Neural progenitor cell (in vitro differentiated cells): Measurements from ENCODE around the gene CAV1. TPM values are rescaled to one million over a fixed set of nuclear protein-coding genes. Genes with fewer than 3 reads are reported as not detected.
A peak's percentile ranks its signal among the peaks of the same experiment; 100 is the strongest.

Experiments used
- DNase-seq: peaks from one replicate; pipeline ENCODE4 v3.0.0-alpha.2; 2016; ENCODE audit warnings: low spot score
- H2AFZ ChIP-seq: fragments of 200-600 bp; sonication (generic); replicated peaks from 2 replicates; pipeline ENCODE4 v1.6.1; 2016; ENCODE audit warnings: antibody characterized with exemption
- H3F3A ChIP-seq: fragments of 200-600 bp; sonication (generic); 2 replicates; pipeline ENCODE4 v1.6.1; 2016; ENCODE audit warnings: antibody characterized with exemption, low read depth
- H3K27ac ChIP-seq: fragments of 200-600 bp; sonication (generic); 2 replicates; pipeline ENCODE4 v1.5.1; 2016; ENCODE audit warnings: mild to moderate bottlenecking
- H3K27me3 ChIP-seq: fragments of 200-600 bp; sonication (generic); 2 replicates; pipeline ENCODE4 v1.6.1; 2016; ENCODE audit warnings: mild to moderate bottlenecking, moderate library complexity
- H3K36me3 ChIP-seq: fragments of 200-600 bp; sonication (generic); 2 replicates; pipeline ENCODE4 v1.5.1; 2016
- H3K4me1 ChIP-seq: fragments of 200-600 bp; sonication (generic); 2 replicates; pipeline ENCODE4 v1.6.1; 2016; ENCODE audit warnings: mixed run types
- H3K4me2 ChIP-seq: fragments of 200-600 bp; sonication (generic); 2 replicates; pipeline ENCODE4 v1.6.1; 2016
- H3K4me3 ChIP-seq: fragments of 200-600 bp; sonication (generic); 2 replicates; pipeline ENCODE4 v1.5.1; 2016
- H3K79me2 ChIP-seq: fragments of 200-600 bp; sonication (generic); 2 replicates; pipeline ENCODE4 v1.6.1; 2016; ENCODE audit warnings: low read depth
- H3K9ac ChIP-seq: fragments of 200-600 bp; sonication (generic); 2 replicates; pipeline ENCODE4 v1.6.1; 2016
- H3K9me3 ChIP-seq: fragments of 200-600 bp; sonication (generic); 2 replicates; pipeline ENCODE4 v1.5.1; 2016; ENCODE audit warnings: low read depth
- H4K20me1 ChIP-seq: fragments of 200-600 bp; sonication (generic); 2 replicates; pipeline ENCODE4 v1.6.1; 2016; ENCODE audit warnings: low read depth
- H3K27ac Mint-ChIP-seq: 3 replicates; pipeline ENCODE4 v1.8.0; 2021; ENCODE audit warnings: mixed read lengths
- H3K27me3 Mint-ChIP-seq: 2 replicates; pipeline ENCODE4 v1.8.0; 2022; ENCODE audit warnings: low read depth, mild to moderate bottlenecking, inconsistent platforms, moderate library complexity, mixed read lengths; ENCODE audit not compliant: insufficient read depth
- H3K36me3 Mint-ChIP-seq: 3 replicates; pipeline ENCODE4 v1.8.0; 2021; ENCODE audit warnings: mixed read lengths
- H3K4me1 Mint-ChIP-seq: 3 replicates; pipeline ENCODE4 v1.8.0; 2021; ENCODE audit warnings: mixed read lengths
- H3K4me3 Mint-ChIP-seq: 3 replicates; pipeline ENCODE4 v1.8.0; 2021; ENCODE audit warnings: mild to moderate bottlenecking, moderate library complexity, mixed read lengths
- H3K9me3 Mint-ChIP-seq: 3 replicates; pipeline ENCODE4 v1.8.0; 2020; ENCODE audit warnings: mixed read lengths
- EZH2 ChIP-seq: fragments of 200-600 bp; sonication (generic); IDR thresholded peaks from 2 replicates; pipeline ENCODE4 v1.6.1; 2017; ENCODE audit warnings: antibody characterized with exemption, mild to moderate bottlenecking, moderate library complexity
- EZH2phosphoT487 ChIP-seq: fragments of 200-600 bp; sonication (generic); IDR thresholded peaks from 2 replicates; pipeline ENCODE4 v1.6.1; 2017; ENCODE audit warnings: antibody characterized with exemption
- total RNA-seq: library from RNA; depleted of rRNA; stranded (reverse); fragments of >200 nt; gene quantifications from 2 replicates; pipeline ENCODE4 v1.2.3, GENCODE V29; 2015; ENCODE audit warnings: low replicate concordance
- TF ChIP-seq, protein P1 (sequence below): fragments of 200-600 bp; sonication (generic); IDR thresholded peaks from 2 replicates; pipeline ENCODE4 v1.5.1; 2017; ENCODE audit warnings: antibody characterized with exemption, mild to moderate bottlenecking

The CAV1 gene
- total RNA-seq, 1 donor from 2014 or later: 0.19 TPM

DNA sequence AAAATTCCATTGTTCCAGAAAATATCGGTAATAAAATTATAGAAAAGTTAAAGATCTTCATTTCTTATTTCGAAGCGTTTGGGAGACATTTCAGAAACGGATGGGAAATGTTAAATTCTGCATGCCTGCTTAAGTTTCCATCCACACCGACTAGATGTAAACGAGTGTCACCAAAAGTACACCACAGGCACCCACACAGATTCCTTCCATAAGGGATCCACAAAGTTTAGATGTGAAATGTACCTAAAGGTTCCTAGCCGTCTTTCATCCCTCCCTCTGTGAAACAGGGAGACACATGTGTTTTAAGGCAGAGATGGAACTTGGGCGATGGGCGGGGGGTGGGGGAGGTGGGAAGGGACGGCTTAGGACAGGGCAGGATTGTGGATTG, 621 bp upstream of the CAV1 start:
- peaks cover 13% of the 10 kb centered on the region for H3F3A ChIP-seq
- Mint-ChIP-seq H3K27me3 (peaks cover 32% of the 10 kb centered on the region), H3K36me3 (no peaks in the 10 kb centered on the region), H3K9me3 (no peaks in the 10 kb centered on the region), H3K4me3 (peak overlapping the region; percentile 63), H3K27ac (no peak overlapping the region), H3K4me1 (peaks cover 26% of the 10 kb centered on the region)
- no peak overlapping the region for H3K9ac ChIP-seq
- H3K4me3 ChIP-seq: peak overlapping the region; percentile 68
- TF ChIP-seq, protein P1, sequence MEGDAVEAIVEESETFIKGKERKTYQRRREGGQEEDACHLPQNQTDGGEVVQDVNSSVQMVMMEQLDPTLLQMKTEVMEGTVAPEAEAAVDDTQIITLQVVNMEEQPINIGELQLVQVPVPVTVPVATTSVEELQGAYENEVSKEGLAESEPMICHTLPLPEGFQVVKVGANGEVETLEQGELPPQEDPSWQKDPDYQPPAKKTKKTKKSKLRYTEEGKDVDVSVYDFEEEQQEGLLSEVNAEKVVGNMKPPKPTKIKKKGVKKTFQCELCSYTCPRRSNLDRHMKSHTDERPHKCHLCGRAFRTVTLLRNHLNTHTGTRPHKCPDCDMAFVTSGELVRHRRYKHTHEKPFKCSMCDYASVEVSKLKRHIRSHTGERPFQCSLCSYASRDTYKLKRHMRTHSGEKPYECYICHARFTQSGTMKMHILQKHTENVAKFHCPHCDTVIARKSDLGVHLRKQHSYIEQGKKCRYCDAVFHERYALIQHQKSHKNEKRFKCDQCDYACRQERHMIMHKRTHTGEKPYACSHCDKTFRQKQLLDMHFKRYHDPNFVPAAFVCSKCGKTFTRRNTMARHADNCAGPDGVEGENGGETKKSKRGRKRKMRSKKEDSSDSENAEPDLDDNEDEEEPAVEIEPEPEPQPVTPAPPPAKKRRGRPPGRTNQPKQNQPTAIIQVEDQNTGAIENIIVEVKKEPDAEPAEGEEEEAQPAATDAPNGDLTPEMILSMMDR: no peak
- TF ChIP-seq EZH2 (no peak), EZH2phosphoT487 (no peak)
- DNase-seq: no peak
- H3K36me3 ChIP-seq: no peaks in the 10 kb centered on the region
- H3K27me3 ChIP-seq: peaks cover 51% of the 10 kb centered on the region
- no peaks in the 10 kb centered on the region for H4K20me1 ChIP-seq
- H3K4me1 ChIP-seq: no peaks in the 10 kb centered on the region
- no peak overlapping the region for H2AFZ ChIP-seq
- H3K4me2 ChIP-seq: peak overlapping the region; percentile 98
- H3K9me3 ChIP-seq: no peaks in the 10 kb centered on the region
- no peaks in the 10 kb centered on the region for H3K79me2 ChIP-seq
- no peak overlapping the region for H3K27ac ChIP-seq

DNA sequence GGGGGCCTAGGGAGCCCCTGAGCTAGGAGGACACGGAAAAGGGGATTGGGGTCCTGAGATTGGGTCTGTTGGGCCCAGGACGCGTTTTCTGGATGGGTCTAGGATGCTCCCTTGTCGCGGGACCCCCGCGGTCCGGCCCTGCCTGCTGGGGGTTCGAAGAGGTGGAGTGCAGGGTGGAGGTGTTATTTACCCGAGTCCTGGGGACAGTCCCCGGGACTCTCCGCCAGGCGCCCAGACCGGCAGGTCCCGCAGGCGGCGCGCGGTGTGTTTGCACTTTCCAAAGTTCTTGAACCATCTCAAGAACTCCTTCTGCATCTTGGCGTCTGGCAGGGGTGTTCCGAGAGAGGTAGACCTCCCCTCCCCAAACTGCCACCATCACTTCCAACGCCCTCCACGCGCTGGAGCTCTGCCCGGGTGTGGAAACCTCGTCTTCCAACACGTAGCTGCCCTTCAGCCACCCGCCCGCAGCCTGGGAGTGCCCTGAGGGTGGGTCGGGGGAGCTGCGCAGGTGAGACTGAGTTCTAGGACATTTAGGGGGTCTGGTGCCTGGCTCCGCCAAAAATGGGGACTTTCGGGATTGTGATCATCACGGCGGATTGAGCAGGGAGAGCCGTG, 569 bp downstream of the CAV1 start:
- H3K27ac Mint-ChIP-seq: peak overlapping the region; percentile 78
- H3K4me1 Mint-ChIP-seq: peaks cover 26% of the 10 kb centered on the region
- no peaks in the 10 kb centered on the region for H3K36me3 ChIP-seq
- H3F3A ChIP-seq: peaks cover 13% of the 10 kb centered on the region
- H3K9ac ChIP-seq: no peak overlapping the region
- no peaks in the 10 kb centered on the region for H3K9me3 ChIP-seq
- H3K27ac ChIP-seq: no peak overlapping the region
- H3K4me3 Mint-ChIP-seq: peak overlapping the region; percentile 89
- H3K27me3 Mint-ChIP-seq: peaks cover 32% of the 10 kb centered on the region
- TF ChIP-seq EZH2phosphoT487: no peak
- TF ChIP-seq EZH2: peak; percentile 77
- DNase-seq: peak; percentile 45
- no peaks in the 10 kb centered on the region for H3K4me1 ChIP-seq
- H4K20me1 ChIP-seq: no peaks in the 10 kb centered on the region
- peak overlapping the region; percentile 96 for H2AFZ ChIP-seq
- peak overlapping the region; percentile 68 for H3K4me3 ChIP-seq
- no peaks in the 10 kb centered on the region for H3K9me3 Mint-ChIP-seq
- peak overlapping the region; percentile 98 for H3K4me2 ChIP-seq
- H3K79me2 ChIP-seq: no peaks in the 10 kb centered on the region
- peaks cover 51% of the 10 kb centered on the region for H3K27me3 ChIP-seq
- no peaks in the 10 kb centered on the region for H3K36me3 Mint-ChIP-seq

DNA sequence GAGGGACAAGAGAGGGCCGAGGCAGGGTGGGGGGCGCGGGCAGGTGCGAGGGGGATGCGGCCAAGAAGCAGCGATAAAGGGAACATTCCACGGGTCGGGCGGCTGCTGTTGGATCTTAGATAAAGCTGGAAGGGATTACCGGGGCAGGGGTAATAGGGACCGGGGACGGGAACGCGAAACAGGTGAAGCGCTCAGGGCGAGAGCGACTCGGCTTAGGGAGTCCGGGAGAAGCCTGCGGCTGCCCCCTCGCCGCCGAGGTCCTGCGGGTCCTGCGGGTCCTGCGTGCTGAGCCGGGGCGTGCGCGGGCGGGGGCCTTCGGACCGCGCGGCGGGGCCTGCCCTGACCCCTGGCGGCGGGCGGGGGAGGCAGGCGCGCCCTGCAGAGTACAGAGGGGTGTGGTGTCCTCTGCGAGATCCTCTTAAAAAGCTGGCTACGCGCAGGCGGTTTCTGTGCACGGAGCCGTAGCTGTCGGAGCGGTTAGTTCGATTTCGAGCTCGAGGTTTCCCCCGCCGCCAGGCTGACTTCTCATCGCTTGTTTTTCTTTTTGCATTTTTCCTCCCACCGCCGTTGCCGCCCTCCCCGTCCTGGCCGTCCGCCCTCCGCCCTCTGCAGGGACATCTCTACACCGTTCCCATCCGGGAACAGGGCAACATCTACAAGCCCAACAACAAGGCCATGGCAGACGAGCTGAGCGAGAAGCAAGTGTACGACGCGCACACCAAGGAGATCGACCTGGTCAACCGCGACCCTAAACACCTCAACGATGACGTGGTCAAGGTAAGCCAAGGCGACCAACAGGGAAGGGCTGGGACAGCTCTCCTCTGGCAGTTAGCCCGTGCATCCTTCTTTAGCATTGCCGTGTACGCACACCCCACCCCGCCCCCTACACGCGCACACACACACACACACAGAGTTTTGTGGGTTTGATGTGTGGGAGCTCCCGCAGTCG, 1.4 kb downstream of the CAV1 start:
- no peak overlapping the region for H3K9ac ChIP-seq
- H3K9me3 Mint-ChIP-seq: no peaks in the 10 kb centered on the region
- peak overlapping the region; percentile 78 for H3K27ac Mint-ChIP-seq
- peak overlapping the region; percentile 98 for H3K4me2 ChIP-seq
- no peak overlapping the region for H3K27ac ChIP-seq
- peak overlapping the region; percentile 68 for H3K4me3 ChIP-seq
- no peaks in the 10 kb centered on the region for H3K79me2 ChIP-seq
- H3K4me1 Mint-ChIP-seq: peaks cover 26% of the 10 kb centered on the region
- H3K27me3 ChIP-seq: peaks cover 51% of the 10 kb centered on the region
- no peaks in the 10 kb centered on the region for H3K9me3 ChIP-seq
- H3K4me3 Mint-ChIP-seq: peak overlapping the region; percentile 91
- DNase-seq: peak; percentile 89
- H3F3A ChIP-seq: peaks cover 13% of the 10 kb centered on the region
- H3K4me1 ChIP-seq: no peaks in the 10 kb centered on the region
- H4K20me1 ChIP-seq: no peaks in the 10 kb centered on the region
- TF ChIP-seq EZH2phosphoT487: no peak
- TF ChIP-seq, protein P1: peak; percentile 73
- no peak for TF ChIP-seq EZH2
- no peaks in the 10 kb centered on the region for H3K36me3 ChIP-seq
- H2AFZ ChIP-seq: peak overlapping the region; percentile 96
- peaks cover 32% of the 10 kb centered on the region for H3K27me3 Mint-ChIP-seq
- H3K36me3 Mint-ChIP-seq: no peaks in the 10 kb centered on the region
